ACHN (cell line): ENCODE results near the gene ANXA8.

Experiments used
- DNase-seq: peaks from one replicate; pipeline ENCODE4 v3.0.0-alpha.2; 2015
- in situ Hi-C: cut with HindIII; loops from 2 replicates; pipeline ENCODE4 v1.10.0; 2017; ENCODE audit warnings: low sequenced_read_pairs, low pct_ligation_motif_present, low pct_unique_long_range_greater_than_20kb

The ANXA8 gene

GRCh38 chr10:47451273-47451997 lies 32.5 kb downstream of the ANXA8 start:
- in situ Hi-C loops: no loop called here
- DNase-seq: no peak

- DNase-seq: no peak
- in situ Hi-C loops: no loop called here
Measured at GRCh38 chr10:47450442-47450841, 33.5 kb downstream of the ANXA8 start.

- in situ Hi-C loops: loop anchor here (25.0 kb wide), 1 partner anchor 913 kb away; no protein-coding TSS in a partner anchor
- DNase-seq: no peak
Measured at GRCh38 chr10:47449979-47450378, 33.9 kb downstream of the ANXA8 start.

- in situ Hi-C loops: loop anchor here (25.0 kb wide), 1 partner anchor 912 kb away; no protein-coding TSS in a partner anchor
- no peak for DNase-seq
Measured at GRCh38 chr10:47449102-47449978, 34.6 kb downstream of the ANXA8 start.

- no peak for DNase-seq
- in situ Hi-C loops: loop anchor here (25.0 kb wide), 1 partner anchor 910 kb away; no protein-coding TSS in a partner anchor
Measured at GRCh38 chr10:47447705-47448104, 36.2 kb downstream of the ANXA8 start.

- in situ Hi-C loops: loop anchor here (25.0 kb wide), 1 partner anchor 910 kb away; no protein-coding TSS in a partner anchor
- no peak for DNase-seq
Measured at GRCh38 chr10:47447209-47447608, 36.7 kb downstream of the ANXA8 start.

- in situ Hi-C loops: loop anchor here (25.0 kb wide), 1 partner anchor 908 kb away; no protein-coding TSS in a partner anchor
- no peak for DNase-seq
Measured at GRCh38 chr10:47445720-47446119, 38.2 kb downstream of the ANXA8 start.

GRCh38 chr10:47444047-47444446 lies 39.9 kb downstream of the ANXA8 start:
- DNase-seq: no peak
- in situ Hi-C loops: loop anchor here (25.0 kb wide), 1 partner anchor 907 kb away; no protein-coding TSS in a partner anchor

GRCh38 chr10:47443145-47443544 lies 40.8 kb downstream of the ANXA8 start:
- in situ Hi-C loops: loop anchor here (25.0 kb wide), 1 partner anchor 906 kb away; no protein-coding TSS in a partner anchor
- DNase-seq: no peak

- in situ Hi-C loops: loop anchor here (25.0 kb wide), 1 partner anchor 905 kb away; no protein-coding TSS in a partner anchor
Measured at GRCh38 chr10:47442351-47442750, 41.6 kb downstream of the ANXA8 start.

GRCh38 chr10:47441938-47442337 lies 42.0 kb downstream of the ANXA8 start:
- in situ Hi-C loops: loop anchor here (25.0 kb wide), 1 partner anchor 905 kb away; no protein-coding TSS in a partner anchor
- no peak for DNase-seq

More at GRCh38 chr10:47442351-47442750, 41.6 kb downstream of the ANXA8 start:
- DNase-seq: no peak

- in situ Hi-C loops: loop anchor here (25.0 kb wide), 1 partner anchor 903 kb away; no protein-coding TSS in a partner anchor
- DNase-seq: peak; percentile 12
Measured at GRCh38 chr10:47440207-47440606, 43.7 kb downstream of the ANXA8 start.

GRCh38 chr10:47438857-47439474 lies 44.9 kb downstream of the ANXA8 start:
- peak; percentile 79 for DNase-seq
- in situ Hi-C loops: loop anchor here (25.0 kb wide), 1 partner anchor 902 kb away; no protein-coding TSS in a partner anchor

GRCh38 chr10:47435081-47435480 lies 48.8 kb downstream of the ANXA8 start:
- in situ Hi-C loops: loop anchor here (25.0 kb wide), 1 partner anchor 898 kb away; no protein-coding TSS in a partner anchor
- no peak for DNase-seq

- DNase-seq: no peak
- in situ Hi-C loops: loop anchor here (25.0 kb wide), 1 partner anchor 889 kb away; no protein-coding TSS in a partner anchor
Measured at GRCh38 chr10:47425813-47426419, 58.0 kb downstream of the ANXA8 start.

GRCh38 chr10:47424231-47424630 lies 59.7 kb downstream of the ANXA8 start:
- no peak for DNase-seq
- in situ Hi-C loops: no loop called here

- DNase-seq: no peak
- in situ Hi-C loops: no loop called here
Measured at GRCh38 chr10:47423476-47423875, 60.4 kb downstream of the ANXA8 start.
